ENCODE results near the gene ST6GALNAC3. TPM values are rescaled to one million over a fixed set of nuclear protein-coding genes. Genes with fewer than 3 reads are reported as not detected.

ST6GALNAC3 gene
- total RNA-seq, 2 experiments from 2014 or later, result 0.50 to 1.2 TPM

DNA sequence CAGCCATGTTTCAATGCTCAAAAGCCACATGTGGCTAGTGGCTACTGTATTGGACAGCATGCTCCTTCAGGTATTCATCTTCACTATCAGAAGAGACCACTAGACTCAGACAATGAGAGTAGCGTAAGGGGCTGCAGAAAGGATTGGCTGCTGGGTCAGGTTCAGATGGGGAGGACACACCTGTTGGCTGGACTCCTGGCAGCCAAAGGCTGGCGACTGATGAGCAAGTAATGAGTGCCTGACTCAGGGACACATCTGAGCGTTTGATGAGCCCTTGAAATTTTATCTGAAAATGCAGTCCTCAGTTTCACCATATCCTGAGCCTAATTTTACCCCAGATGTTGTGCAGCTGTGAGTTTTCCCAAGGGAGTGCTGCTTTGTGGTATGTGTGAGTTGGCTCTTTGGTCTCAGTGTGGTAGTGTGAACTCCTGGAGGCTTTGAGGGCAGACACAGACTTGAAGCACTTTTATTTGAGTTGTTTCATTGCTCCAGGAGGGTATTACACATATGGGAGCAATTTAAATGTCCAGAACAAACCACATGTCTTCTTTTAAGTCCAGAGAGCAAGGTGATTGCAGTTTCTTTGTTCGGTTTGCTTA, 9.6 kb downstream of the ST6GALNAC3 start:
- Histone ChIP-seq H2AFZ (ENCODE audit: low read length) (no peak overlapping the region), H3K27ac (ENCODE audit: low read depth, low read length, poor library complexity, severe bottlenecking) (no peak overlapping the region), H3K4me3 (ENCODE audit: low read depth, low read length, poor library complexity, severe bottlenecking) (no peak overlapping the region), H3K9me2 (ENCODE audit: insufficient read depth, low read length) (no peaks in the 10 kb centered on the region), H3K4me2 (ENCODE audit: low read length) (no peak overlapping the region), H3K9me3 (ENCODE audit: low read length) (no peaks in the 10 kb centered on the region), H3K36me3 (ENCODE audit: insufficient read depth, low read length) (no peaks in the 10 kb centered on the region), H4K20me1 (ENCODE audit: insufficient read depth, low read length) (no peaks in the 10 kb centered on the region), H3K79me2 (ENCODE audit: insufficient read depth, low read depth, low read length) (no peaks in the 10 kb centered on the region), H3K4me1 (ENCODE audit: insufficient read depth, low read length, poor library complexity, severe bottlenecking) (no peaks in the 10 kb centered on the region)
- intact Hi-C loops (cut with micrococcal nuclease; ENCODE audit: unreplicated experiment), result no loop called here
- POLR2A ChIA-PET, result no interaction called here
- no peak for DNase-seq (ENCODE audit: low spot score)
- no TSS peak for BruUV-seq (replicated peaks)
- CTCF ChIA-PET (ENCODE audit: unreplicated experiment), result no interaction called here
- no peak for TF ChIP-seq EZH2phosphoT487 (IDR thresholded peaks at IDR 0.05; ENCODE audit: borderline replicate concordance, low read depth, low read length)

DNA sequence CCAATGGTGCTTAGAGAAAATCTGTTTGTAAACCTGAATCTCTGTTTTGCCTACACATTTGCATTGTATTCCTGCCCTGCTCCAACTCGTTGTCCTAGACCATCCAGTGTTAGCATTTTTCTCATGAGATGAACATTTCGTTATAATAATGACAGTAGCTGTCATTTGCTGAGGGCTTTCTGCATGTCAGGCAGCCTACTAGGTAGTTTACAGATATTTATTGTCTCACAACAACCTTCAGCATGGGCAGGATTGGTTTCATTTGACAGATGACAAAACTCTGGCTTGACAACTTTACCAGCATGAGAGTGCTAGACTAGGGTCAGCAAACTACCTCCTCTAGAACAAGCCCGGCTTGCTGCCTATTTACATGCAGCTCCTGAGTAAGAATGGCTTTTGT, 10.1 kb downstream of the ST6GALNAC3 start:
- CTCF ChIA-PET (ENCODE audit: unreplicated experiment), result no interaction called here
- no TSS peak for BruUV-seq (replicated peaks)
- H3K4me3 ChIP-seq (ENCODE audit: low read depth, low read length, poor library complexity, severe bottlenecking), result no peak overlapping the region

DNA sequence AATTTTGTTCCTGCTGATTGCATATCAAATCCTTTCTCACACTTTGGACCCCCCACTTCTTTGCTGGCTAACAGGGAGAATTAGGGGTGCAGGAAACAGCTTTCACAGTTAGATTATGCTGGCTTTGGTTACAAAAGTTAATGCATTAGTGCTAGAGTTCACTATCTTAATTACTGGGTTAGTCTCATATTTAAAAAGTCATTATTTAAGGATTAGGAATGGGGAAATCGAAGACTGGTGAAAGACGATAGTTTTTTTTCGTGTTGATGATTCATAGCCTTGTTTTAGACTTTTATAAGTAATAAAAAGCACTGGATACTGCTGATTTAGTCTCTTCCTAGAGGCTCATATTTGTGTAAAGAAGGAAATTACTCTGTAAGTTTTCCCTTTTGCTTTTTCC, 11.6 kb downstream of the ST6GALNAC3 start:
- Histone ChIP-seq H4K20me1 (ENCODE audit: insufficient read depth, low read length) (no peaks in the 10 kb centered on the region), H3K4me1 (ENCODE audit: insufficient read depth, low read length, poor library complexity, severe bottlenecking) (no peaks in the 10 kb centered on the region), H3K9me2 (ENCODE audit: insufficient read depth, low read length) (no peaks in the 10 kb centered on the region), H3K9me3 (ENCODE audit: low read length) (no peaks in the 10 kb centered on the region), H3K36me3 (ENCODE audit: insufficient read depth, low read length) (no peaks in the 10 kb centered on the region), H2AFZ (ENCODE audit: low read length) (no peak overlapping the region), H3K27ac (ENCODE audit: low read depth, low read length, poor library complexity, severe bottlenecking) (no peak overlapping the region), H3K4me3 (ENCODE audit: low read depth, low read length, poor library complexity, severe bottlenecking) (no peak overlapping the region), H3K79me2 (ENCODE audit: insufficient read depth, low read depth, low read length) (no peaks in the 10 kb centered on the region), H3K4me2 (ENCODE audit: low read length) (no peak overlapping the region)
- BruUV-seq (replicated peaks), result no TSS peak
- intact Hi-C loops (cut with micrococcal nuclease; ENCODE audit: unreplicated experiment), result no loop called here
- TF ChIP-seq, protein P1, sequence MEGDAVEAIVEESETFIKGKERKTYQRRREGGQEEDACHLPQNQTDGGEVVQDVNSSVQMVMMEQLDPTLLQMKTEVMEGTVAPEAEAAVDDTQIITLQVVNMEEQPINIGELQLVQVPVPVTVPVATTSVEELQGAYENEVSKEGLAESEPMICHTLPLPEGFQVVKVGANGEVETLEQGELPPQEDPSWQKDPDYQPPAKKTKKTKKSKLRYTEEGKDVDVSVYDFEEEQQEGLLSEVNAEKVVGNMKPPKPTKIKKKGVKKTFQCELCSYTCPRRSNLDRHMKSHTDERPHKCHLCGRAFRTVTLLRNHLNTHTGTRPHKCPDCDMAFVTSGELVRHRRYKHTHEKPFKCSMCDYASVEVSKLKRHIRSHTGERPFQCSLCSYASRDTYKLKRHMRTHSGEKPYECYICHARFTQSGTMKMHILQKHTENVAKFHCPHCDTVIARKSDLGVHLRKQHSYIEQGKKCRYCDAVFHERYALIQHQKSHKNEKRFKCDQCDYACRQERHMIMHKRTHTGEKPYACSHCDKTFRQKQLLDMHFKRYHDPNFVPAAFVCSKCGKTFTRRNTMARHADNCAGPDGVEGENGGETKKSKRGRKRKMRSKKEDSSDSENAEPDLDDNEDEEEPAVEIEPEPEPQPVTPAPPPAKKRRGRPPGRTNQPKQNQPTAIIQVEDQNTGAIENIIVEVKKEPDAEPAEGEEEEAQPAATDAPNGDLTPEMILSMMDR (conservative IDR thresholded peaks at IDR 0.05; ENCODE audit: low read length), result no peak
- TF ChIP-seq EZH2phosphoT487 (IDR thresholded peaks at IDR 0.05; ENCODE audit: borderline replicate concordance, low read depth, low read length), result no peak
- CTCF ChIA-PET (ENCODE audit: unreplicated experiment), result no interaction called here
- no peak for DNase-seq (ENCODE audit: low spot score)
- POLR2A ChIA-PET, result no interaction called here

More for the DNA sequence above, 10.1 kb downstream of the ST6GALNAC3 start:
- no peaks in the 10 kb centered on the region for H3K36me3 ChIP-seq (ENCODE audit: insufficient read depth, low read length)
- H3K4me2 ChIP-seq (ENCODE audit: low read length), result no peak overlapping the region
- H3K79me2 ChIP-seq (ENCODE audit: insufficient read depth, low read depth, low read length), result no peaks in the 10 kb centered on the region
- no peaks in the 10 kb centered on the region for H3K4me1 ChIP-seq (ENCODE audit: insufficient read depth, low read length, poor library complexity, severe bottlenecking)
- intact Hi-C loops (cut with micrococcal nuclease; ENCODE audit: unreplicated experiment), result no loop called here
- no peak overlapping the region for H3K27ac ChIP-seq (ENCODE audit: low read depth, low read length, poor library complexity, severe bottlenecking)
- H2AFZ ChIP-seq (ENCODE audit: low read length), result no peak overlapping the region
- H4K20me1 ChIP-seq (ENCODE audit: insufficient read depth, low read length), result no peaks in the 10 kb centered on the region
- no peak for TF ChIP-seq EZH2phosphoT487 (IDR thresholded peaks at IDR 0.05; ENCODE audit: borderline replicate concordance, low read depth, low read length)
- TF ChIP-seq, protein P1 (conservative IDR thresholded peaks at IDR 0.05; ENCODE audit: low read length), result no peak
- POLR2A ChIA-PET, result no interaction called here
- no peak for DNase-seq (ENCODE audit: low spot score)
- no peaks in the 10 kb centered on the region for H3K9me3 ChIP-seq (ENCODE audit: low read length)
- no peaks in the 10 kb centered on the region for H3K9me2 ChIP-seq (ENCODE audit: insufficient read depth, low read length)

All from OCI-LY7 (cell line).